GM12891 (cell line): ENCODE measurements around the gene STK38L.
A peak's percentile ranks its signal among the peaks of the same experiment; 100 is the strongest.

ENCODE experiments used
- PAX5 ChIP-seq: IDR thresholded peaks from 2 replicates; pipeline ENCODE4 v1.6.1; 2011; ENCODE audit warnings: low read length, moderate library complexity, mild to moderate bottlenecking; ENCODE audit not compliant: insufficient read depth, severe bottlenecking
- POLR2A ChIP-seq: IDR thresholded peaks from 2 replicates; pipeline ENCODE4 v1.6.1; 2011; ENCODE audit warnings: low read depth, low read length, control low read depth
- POLR2AphosphoS5 ChIP-seq: IDR thresholded peaks from 2 replicates; pipeline ENCODE4 v1.6.1; 2011; ENCODE audit warnings: low read depth, low read length, control low read depth
- SPI1 ChIP-seq: IDR thresholded peaks from 2 replicates; pipeline ENCODE4 v1.6.1; 2011; ENCODE audit warnings: low read depth, low read length, control low read depth
- TAF1 ChIP-seq: IDR thresholded peaks from 2 replicates; pipeline ENCODE4 v1.6.1; 2011; ENCODE audit warnings: low read depth, low read length, control low read depth

- TF ChIP-seq POLR2A (no peak), POLR2AphosphoS5 (peak; percentile 46; the same call in 1 of the 2 replicates), TAF1 (peak; percentile 30; the same call in 1 of the 2 replicates), PAX5 (no peak), SPI1 (no peak)
These were observed 88.8 kb downstream of the STK38L start, which contains the start of gene BMAL2 for GRCh38 chr12:27332714-27333402.
